ENCODE measurements around the gene IL34. TPM values are rescaled to one million over a fixed set of nuclear protein-coding genes. Genes with fewer than 3 reads are reported as not detected.

IL34 gene
- total RNA-seq, 1 experiment from 2014 or later, result 4.4 TPM

GRCh38 chr16:70692873-70693671, 46.7 kb downstream of the IL34 start:
- Histone ChIP-seq H2AFZ (ENCODE audit: low read length) (no peak overlapping the region), H3K4me2 (ENCODE audit: insufficient read depth, insufficient read length, low read length) (no peak overlapping the region), H3K27ac (ENCODE audit: insufficient read length, low read depth, low read length) (no peak overlapping the region), H4K5ac (ENCODE audit: insufficient read length, low read depth, low read length) (no peak overlapping the region), H3K18ac (ENCODE audit: insufficient read length, low read depth, low read length) (no peak overlapping the region), H3K56ac (ENCODE audit: insufficient read length, low read depth, low read length) (no peak overlapping the region), H3K79me1 (ENCODE audit: insufficient read depth, low read depth, low read length, poor library complexity, severe bottlenecking) (no peaks in the 10 kb centered on the region), H2AK5ac (ENCODE audit: insufficient read length, low read length) (no peak overlapping the region), H2BK120ac (ENCODE audit: low read depth, low read length, poor library complexity, severe bottlenecking) (no peak overlapping the region), H3K79me2 (ENCODE audit: insufficient read depth, low read length) (no peaks in the 10 kb centered on the region), H3K9ac (ENCODE audit: extremely low read depth, insufficient read length, low read length) (no peak overlapping the region), H3K9me3 (ENCODE audit: control insufficient read depth, low read depth, low read length) (no peaks in the 10 kb centered on the region), H2BK15ac (ENCODE audit: low read depth, low read length) (no peak overlapping the region), H4K8ac (replicated peaks; ENCODE audit: insufficient read length, low read depth, low read length) (no peak overlapping the region), H3K23ac (ENCODE audit: insufficient read length, low read depth, low read length) (no peak overlapping the region), H3K14ac (ENCODE audit: insufficient read depth, low read length) (peak overlapping the region; percentile 10; the same call in 1 of the 2 replicates), H4K91ac (ENCODE audit: insufficient read length, low read depth, low read length) (no peak overlapping the region), H2BK12ac (ENCODE audit: insufficient read length, low read depth, low read length) (no peak overlapping the region), H3K4me1 (ENCODE audit: insufficient read depth, low read length) (peaks cover 4% of the 10 kb centered on the region; the same call in 1 of the 2 replicates), H2BK5ac (ENCODE audit: insufficient read length, low read length) (no peak overlapping the region), H2BK20ac (ENCODE audit: low read depth, low read length, poor library complexity, severe bottlenecking) (no peak overlapping the region), H3T11ph (ENCODE audit: low read length) (no peak overlapping the region), H3K23me2 (ENCODE audit: insufficient read length, low read depth, low read length, poor library complexity, severe bottlenecking) (no peaks in the 10 kb centered on the region), H3K4ac (ENCODE audit: low read depth, low read length) (no peak overlapping the region; the same call in 1 of the 2 replicates), H3K27me3 (ENCODE audit: insufficient read depth, low read length) (no peaks in the 10 kb centered on the region), H4K20me1 (ENCODE audit: control insufficient read depth, insufficient read depth, insufficient read length) (no peaks in the 10 kb centered on the region)
- Mint-ChIP-seq H3K36me3 (ENCODE audit: insufficient read depth in 1 of 3, low read depth in 3 of 3) (peaks cover 4 to 7% (median 7%) of the 10 kb centered on the region in 3 experiments; a peak in 5 of 7 replicates), H3K9me3 (no peaks in the 10 kb centered on the region), H3K4me3 (no peak overlapping the region), H3K4me1 (peaks cover 29 to 37% of the 10 kb centered on the region in 2 experiments), H3K27ac (peak overlapping the region; percentile 37 to 96 (median 86); a peak in 4 of 7 replicates), H3K27me3 (ENCODE audit: low read depth) (no peaks in the 10 kb centered on the region; the same call in 1 of the 2 replicates)
- DNase-seq, result no peak
- TF ChIP-seq, protein P1, sequence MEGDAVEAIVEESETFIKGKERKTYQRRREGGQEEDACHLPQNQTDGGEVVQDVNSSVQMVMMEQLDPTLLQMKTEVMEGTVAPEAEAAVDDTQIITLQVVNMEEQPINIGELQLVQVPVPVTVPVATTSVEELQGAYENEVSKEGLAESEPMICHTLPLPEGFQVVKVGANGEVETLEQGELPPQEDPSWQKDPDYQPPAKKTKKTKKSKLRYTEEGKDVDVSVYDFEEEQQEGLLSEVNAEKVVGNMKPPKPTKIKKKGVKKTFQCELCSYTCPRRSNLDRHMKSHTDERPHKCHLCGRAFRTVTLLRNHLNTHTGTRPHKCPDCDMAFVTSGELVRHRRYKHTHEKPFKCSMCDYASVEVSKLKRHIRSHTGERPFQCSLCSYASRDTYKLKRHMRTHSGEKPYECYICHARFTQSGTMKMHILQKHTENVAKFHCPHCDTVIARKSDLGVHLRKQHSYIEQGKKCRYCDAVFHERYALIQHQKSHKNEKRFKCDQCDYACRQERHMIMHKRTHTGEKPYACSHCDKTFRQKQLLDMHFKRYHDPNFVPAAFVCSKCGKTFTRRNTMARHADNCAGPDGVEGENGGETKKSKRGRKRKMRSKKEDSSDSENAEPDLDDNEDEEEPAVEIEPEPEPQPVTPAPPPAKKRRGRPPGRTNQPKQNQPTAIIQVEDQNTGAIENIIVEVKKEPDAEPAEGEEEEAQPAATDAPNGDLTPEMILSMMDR (conservative IDR thresholded peaks at IDR 0.05), result no peak
- WGBS (ENCODE audit: extremely low coverage, insufficient read length, low lambda C conversion rate), result no CpG with 5 or more reads among the region's 29 CpGs

All from H9 (cell line).